Liver (tissue), 9 donors: ENCODE measurements around the gene RPTN. TPM values are rescaled to one million over a fixed set of nuclear protein-coding genes. Genes with fewer than 3 reads are reported as not detected.

Experiments used
- DNase-seq: peaks from one replicate; pipeline ENCODE4 v3.0.0-alpha.2; 2017; ENCODE audit warnings: low spot score
- H3K27ac ChIP-seq, 2 donors: one replicate each; pipeline ENCODE4 v1.7.0; 2013; ENCODE audit warnings: inconsistent platforms in 2 of 2, low read length in 2 of 2, control low read depth in 1 of 2, low read depth in 1 of 2, mild to moderate bottlenecking in 1 of 2
- H3K27me3 ChIP-seq, 4 donors: one replicate each; pipeline versions ENCODE4 v1.6.1 to v1.7.0; 2013; ENCODE audit warnings: low read length in 3 of 4, inconsistent platforms in 1 of 4, mild to moderate bottlenecking in 1 of 4, moderate library complexity in 1 of 4; ENCODE audit not compliant: control insufficient read depth in 4 of 4, insufficient read depth in 4 of 4
- H3K36me3 ChIP-seq, 4 donors: one replicate each; pipeline versions ENCODE4 v1.6.1 to v1.7.0; 2013; ENCODE audit warnings: low read length in 3 of 4, mild to moderate bottlenecking in 3 of 4, low read depth in 1 of 4, moderate library complexity in 1 of 4; ENCODE audit not compliant: control insufficient read depth in 4 of 4, insufficient read depth in 3 of 4
- H3K4me1 ChIP-seq, 4 donors: one replicate each; pipeline versions ENCODE4 v1.6.1 to v1.7.0; 2013; ENCODE audit warnings: low read length in 3 of 4, mild to moderate bottlenecking in 3 of 4, moderate library complexity in 1 of 4; ENCODE audit not compliant: control insufficient read depth in 4 of 4, insufficient read depth in 4 of 4
- H3K4me3 ChIP-seq, 3 donors: one replicate each; pipeline versions ENCODE4 v1.6.1 to v1.7.0; 2013; ENCODE audit warnings: low read length in 3 of 3, control low read depth in 1 of 3, low read depth in 1 of 3, mild to moderate bottlenecking in 1 of 3
- H3K9ac ChIP-seq, 2 donors: one replicate each; pipeline ENCODE4 v1.7.0; 2013; ENCODE audit warnings: low read length in 2 of 2, mild to moderate bottlenecking in 2 of 2, moderate library complexity in 2 of 2, control low read depth in 1 of 2, low read depth in 1 of 2
- H3K9me3 ChIP-seq, 4 donors: one replicate each; pipeline versions ENCODE4 v1.6.1 to v1.7.0; 2013; ENCODE audit warnings: low read length in 3 of 4; ENCODE audit not compliant: control insufficient read depth in 4 of 4
- CTCF ChIP-seq: fragments of 150-350 bp; IDR thresholded peaks from 2 replicates; pipeline ENCODE4 v1.5.1; 2017; ENCODE audit warnings: improper control_type of control experiment, low read depth, low read length; ENCODE audit not compliant: missing input control
- EGR1 ChIP-seq, 2 donors: IDR thresholded peaks; 2 replicates each; pipeline ENCODE4 v1.6.1; 2016 to 2018; ENCODE audit warnings: antibody characterized with exemption in 2 of 2, low read depth in 2 of 2
- FOXA1 ChIP-seq: IDR thresholded peaks from 2 replicates; pipeline ENCODE4 v1.6.1; 2016; ENCODE audit warnings: antibody characterized with exemption
- FOXA2 ChIP-seq: IDR thresholded peaks from 2 replicates; pipeline ENCODE4 v1.6.1; 2016; ENCODE audit warnings: antibody characterized with exemption
- GABPA ChIP-seq, 2 donors: IDR thresholded peaks in 1 of 2; conservative IDR thresholded peaks in 1 of 2; 2 replicates each; pipeline ENCODE4 v1.6.1; 2016; ENCODE audit warnings: antibody characterized with exemption in 2 of 2, mild to moderate bottlenecking in 1 of 2, moderate library complexity in 1 of 2
- HNF4A ChIP-seq, 2 donors: conservative IDR thresholded peaks; 2 replicates each; pipeline ENCODE4 v1.6.1; 2016; ENCODE audit warnings: antibody characterized with exemption in 2 of 2, mild to moderate bottlenecking in 2 of 2
- HNF4G ChIP-seq: IDR thresholded peaks from 2 replicates; pipeline ENCODE4 v1.6.1; 2016; ENCODE audit warnings: antibody characterized with exemption
- JUND ChIP-seq, 2 donors: IDR thresholded peaks; 2 replicates each; pipeline ENCODE4 v1.6.1; 2016; ENCODE audit warnings: antibody characterized with exemption in 2 of 2
- MAX ChIP-seq: IDR thresholded peaks from 2 replicates; pipeline ENCODE4 v1.6.1; 2016; ENCODE audit warnings: antibody characterized with exemption
- NR2F2 ChIP-seq: IDR thresholded peaks from 2 replicates; pipeline ENCODE4 v1.6.1; 2016; ENCODE audit warnings: antibody characterized with exemption
- RAD21 ChIP-seq, 2 donors: IDR thresholded peaks; 2 replicates each; pipeline ENCODE4 v1.6.1; 2016; ENCODE audit warnings: antibody characterized with exemption in 2 of 2, mild to moderate bottlenecking in 2 of 2
- REST ChIP-seq: IDR thresholded peaks from 2 replicates; pipeline ENCODE4 v1.6.1; 2016; ENCODE audit warnings: antibody characterized with exemption, mild to moderate bottlenecking
- RXRA ChIP-seq, 2 donors: IDR thresholded peaks; 2 replicates each; pipeline ENCODE4 v1.6.1; 2017 to 2018; ENCODE audit warnings: antibody characterized with exemption in 2 of 2, mild to moderate bottlenecking in 1 of 2
- SP1 ChIP-seq: IDR thresholded peaks from 2 replicates; pipeline ENCODE4 v1.6.1; 2018; ENCODE audit warnings: antibody characterized with exemption, mild to moderate bottlenecking
- TAF1 ChIP-seq: conservative IDR thresholded peaks from 2 replicates; pipeline ENCODE4 v1.6.1; 2016; ENCODE audit warnings: antibody characterized with exemption, mild to moderate bottlenecking
- YY1 ChIP-seq: IDR thresholded peaks from 2 replicates; pipeline ENCODE4 v1.6.1; 2016; ENCODE audit warnings: antibody characterized with exemption, mild to moderate bottlenecking
- ZBTB33 ChIP-seq: IDR thresholded peaks from 2 replicates; pipeline ENCODE4 v1.6.1; 2016; ENCODE audit warnings: antibody characterized with exemption
- WGBS: extraction: QIAGEN DNeasy Blood & Tissue Kit; methylation state at CpG from one replicate; pipeline ENCODE4 v1.1.7; 2013; 5-methylcytosine and 5-hydroxymethylcytosine counted together
- polyA plus RNA-seq, 2 donors: library from polyadenylated mRNA; stranded (reverse) in 1 of 2; unstranded in 1 of 2; fragments of 200-250 nt in 1 of 2; fragments of >200 nt in 1 of 2; fragmentation: Nextera tagmentation in 1 of 2; extraction: Ambion mirVana in 1 of 2; gene quantifications; one replicate each; pipeline versions ENCODE4 v1.2.1 to v1.2.3, GENCODE V29; 2013 to 2015
- total RNA-seq, 2 donors: library from RNA; depleted of rRNA; stranded (reverse); fragments of >200 nt; gene quantifications; one replicate each; pipeline ENCODE4 v1.2.3, GENCODE V29; 2014
- TF ChIP-seq, protein P1 (sequence below): IDR thresholded peaks from 2 replicates; pipeline ENCODE4 v1.6.1; 2016; ENCODE audit warnings: antibody characterized with exemption
- donor health status: healthy.
- donor health status: healthy.
- donor health status: healthy.
- donor health status: healthy.
- donor health status: healthy.

RPTN gene
- total and polyA plus RNA-seq, 4 donors: not detected

DNA sequence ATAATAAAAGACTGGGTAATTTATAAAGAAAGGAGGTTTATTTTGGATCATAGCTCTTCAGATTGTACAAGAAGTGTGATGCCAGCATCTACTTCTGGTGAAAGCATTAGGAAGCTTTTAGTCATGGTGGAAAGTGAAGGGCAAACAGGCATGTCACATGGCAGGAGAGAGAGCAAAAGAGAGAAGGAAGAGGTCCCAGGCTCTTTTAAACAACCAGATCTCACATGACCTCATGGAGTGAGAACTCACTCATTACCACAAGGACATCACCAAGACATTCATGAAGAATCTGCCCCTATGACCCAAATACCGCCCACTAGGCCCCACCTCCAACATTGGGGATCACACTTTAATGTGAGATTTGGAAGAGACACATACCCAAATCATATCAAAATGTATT, 10.0 kb downstream of the RPTN start (continued):
- no peak for TF ChIP-seq ZBTB33
- TF ChIP-seq SP1: no peak
- TF ChIP-seq, protein P1, sequence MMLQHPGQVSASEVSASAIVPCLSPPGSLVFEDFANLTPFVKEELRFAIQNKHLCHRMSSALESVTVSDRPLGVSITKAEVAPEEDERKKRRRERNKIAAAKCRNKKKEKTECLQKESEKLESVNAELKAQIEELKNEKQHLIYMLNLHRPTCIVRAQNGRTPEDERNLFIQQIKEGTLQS: no peak

DNA sequence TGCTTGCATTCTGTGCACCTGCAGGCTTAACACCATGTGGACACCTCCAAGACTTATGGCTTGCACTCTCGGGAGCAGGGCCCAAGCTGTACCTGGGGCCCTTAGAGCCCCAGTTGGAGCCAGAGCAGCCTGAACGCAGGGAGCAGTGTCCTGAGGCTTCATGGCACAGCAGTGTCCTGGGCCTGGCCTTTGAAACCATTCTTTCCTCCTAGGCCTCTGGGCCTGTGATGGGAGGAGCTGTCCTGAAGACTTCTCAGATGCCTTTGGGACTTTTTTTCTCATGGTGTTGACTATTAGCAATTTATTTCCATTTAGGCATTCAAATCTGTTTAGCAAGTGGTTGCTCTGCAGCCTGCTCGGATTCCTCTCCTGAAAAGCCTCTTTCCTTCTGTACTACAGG, 11.0 kb downstream of the RPTN start:
- H3K4me1 ChIP-seq: no peaks in the 10 kb centered on the region
- H3K9ac ChIP-seq: no peak overlapping the region
- H3K27ac ChIP-seq: no peak overlapping the region
- DNase-seq: no peak
- H3K4me3 ChIP-seq: no peak overlapping the region
- 78% methylated on average over 3 of the region's 3 CpGs for WGBS
- H3K9me3 ChIP-seq: peaks cover 0 to 5% (median 2%) of the 10 kb centered on the region in 4 donors
- no peaks in the 10 kb centered on the region for H3K36me3 ChIP-seq
- H3K27me3 ChIP-seq: no peaks in the 10 kb centered on the region
- no peak for TF ChIP-seq FOXA2
- TF ChIP-seq GABPA (IDR thresholded peaks at IDR 0.05 in 1 of 2, conservative IDR thresholded peaks at IDR 0.05 in 1 of 2): no peak
- no peak for TF ChIP-seq HNF4G
- no peak for TF ChIP-seq SP1
- TF ChIP-seq FOXA1: no peak
- TF ChIP-seq YY1: no peak
- no peak for TF ChIP-seq NR2F2
- TF ChIP-seq RAD21 (IDR thresholded peaks at IDR 0.05): no peak
- TF ChIP-seq, protein P1: no peak
- TF ChIP-seq REST: no peak
- no peak for TF ChIP-seq EGR1 (IDR thresholded peaks at IDR 0.05; ENCODE audit: low read depth in 2 of 2)
- no peak for TF ChIP-seq RXRA (IDR thresholded peaks at IDR 0.05)
- TF ChIP-seq ZBTB33: no peak
- no peak for TF ChIP-seq TAF1
- TF ChIP-seq MAX: no peak
- TF ChIP-seq CTCF: no peak
- TF ChIP-seq JUND (IDR thresholded peaks at IDR 0.05): no peak
- TF ChIP-seq HNF4A (conservative IDR thresholded peaks at IDR 0.05): no peak
